ENCODE data around the gene KRTAP3-3.

KRTAP3-3 gene

DNA sequence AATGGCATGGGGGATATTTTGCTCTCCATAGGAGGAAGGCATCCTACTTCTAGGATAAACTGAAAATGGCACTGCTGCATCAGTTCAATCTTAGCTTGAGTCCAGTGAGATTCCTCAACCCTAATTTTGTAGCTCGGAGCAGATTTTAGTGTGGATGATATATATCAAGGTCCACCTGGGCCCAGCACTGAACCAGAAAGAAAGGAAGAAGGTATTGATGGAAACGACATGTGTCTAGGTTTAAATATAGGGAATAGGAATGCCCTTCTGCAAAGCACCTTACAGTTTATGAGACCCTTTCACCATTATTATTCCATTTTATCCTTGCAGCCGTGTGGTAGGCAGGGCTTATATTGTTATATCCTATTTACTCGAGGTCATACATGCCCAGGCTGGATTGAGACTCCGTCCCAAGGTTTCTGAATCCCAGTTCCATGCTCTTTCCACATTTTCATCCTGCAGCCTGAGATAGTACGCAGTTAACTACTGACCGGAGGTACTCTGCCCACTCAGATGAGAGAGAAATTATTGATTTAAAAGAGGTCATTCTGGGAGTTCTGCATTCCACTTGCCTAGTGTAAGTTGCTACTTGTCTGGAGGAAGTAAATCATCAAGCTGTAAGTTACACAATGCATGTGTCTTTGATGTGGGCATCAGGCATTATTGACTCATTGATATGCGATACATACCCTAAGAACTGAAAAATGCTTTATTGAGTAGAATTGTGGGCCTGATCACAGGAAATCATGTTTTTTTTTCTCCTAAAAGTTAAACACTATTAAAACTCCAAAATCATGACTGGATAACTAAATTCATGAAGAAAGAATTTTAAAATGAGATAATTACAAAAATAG is 37.3 kb downstream of the KRTAP3-3 start:
- DNase-seq = no peak

DNA sequence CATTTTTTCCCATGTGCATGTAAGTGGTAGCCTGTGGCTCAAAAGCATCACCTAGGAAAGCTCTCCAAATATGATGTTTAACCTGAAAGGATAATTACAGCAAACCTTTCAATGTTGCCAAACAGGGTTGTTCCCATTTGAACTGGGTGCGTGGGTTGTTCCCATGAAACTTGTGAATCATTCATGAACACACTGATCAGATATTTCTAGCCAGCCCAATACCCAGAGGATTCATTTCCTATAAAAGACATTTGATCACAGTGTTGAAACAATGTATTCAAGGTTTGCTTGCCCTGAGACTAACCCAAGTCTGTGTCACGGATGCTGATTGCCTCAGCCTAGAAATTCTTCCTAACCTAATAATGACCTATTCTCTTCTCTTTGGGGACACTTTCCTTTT is 40.1 kb downstream of the KRTAP3-3 start:
- no peak for DNase-seq

DNA sequence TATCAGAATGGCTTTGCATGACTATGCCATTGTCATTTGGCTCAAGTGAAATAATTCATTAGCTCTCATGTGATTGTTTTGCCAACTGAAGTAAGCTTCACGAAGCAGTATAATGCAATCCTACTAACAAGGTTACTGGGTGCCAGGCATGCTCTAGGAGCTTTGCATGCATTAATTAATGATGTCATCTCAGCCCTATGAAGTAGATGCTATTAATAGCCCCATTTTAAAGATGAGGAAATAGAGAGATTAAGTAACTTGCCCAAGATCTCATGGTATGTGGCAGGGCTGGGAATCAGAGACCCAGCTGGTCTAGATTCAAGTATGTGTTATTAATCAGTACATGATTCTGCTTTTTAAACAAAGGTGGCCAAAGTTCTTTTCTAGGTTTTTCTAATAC is 41.3 kb downstream of the KRTAP3-3 start:
- DNase-seq = no peak

DNA sequence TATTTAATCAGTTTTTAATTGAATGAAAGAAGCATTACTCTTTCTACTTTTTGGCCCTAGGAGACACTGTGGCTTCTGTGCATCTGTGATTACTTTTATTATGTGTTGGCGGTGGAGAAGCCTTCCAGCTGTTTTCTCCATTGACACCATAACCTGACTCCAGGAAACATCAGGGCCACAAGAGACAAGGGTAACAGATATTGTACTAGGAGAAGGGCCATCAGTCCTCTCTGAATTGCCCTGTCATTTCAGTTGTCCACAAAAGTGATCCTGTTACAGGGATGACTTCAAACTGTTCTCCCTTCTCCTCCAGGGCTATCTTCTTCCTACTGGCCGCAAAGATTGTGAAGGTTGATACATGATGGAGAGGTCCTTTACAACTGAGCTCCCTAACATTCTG is 41.8 kb downstream of the KRTAP3-3 start:
- DNase-seq = no peak

DNA sequence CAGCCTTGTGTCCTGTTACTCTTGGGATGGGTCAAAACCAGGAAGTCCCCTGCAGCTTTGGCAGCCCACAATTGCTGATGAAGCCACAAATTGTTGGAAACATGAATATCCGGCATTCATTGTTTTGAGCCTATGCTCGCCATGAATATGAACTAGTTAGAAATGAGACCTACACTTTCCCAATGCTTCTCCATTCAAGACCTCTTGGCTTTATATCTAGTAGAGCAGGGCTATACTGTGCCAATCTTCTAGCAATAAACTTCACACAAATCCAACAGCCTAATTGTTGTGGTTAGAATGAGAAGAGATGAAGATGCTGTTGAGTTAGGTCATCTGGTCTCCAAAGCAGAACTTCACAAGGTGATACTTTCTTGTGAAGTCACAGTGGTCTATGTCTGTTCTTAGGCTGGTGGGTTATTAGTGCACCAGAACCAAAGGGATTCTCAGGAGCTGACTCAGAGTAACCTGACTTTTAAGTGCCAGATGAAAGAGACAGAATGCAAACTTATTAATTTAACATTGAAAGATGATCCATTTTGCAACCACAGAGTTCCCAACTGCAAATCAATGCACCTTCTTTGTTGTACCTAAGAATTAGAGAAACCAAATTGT is 42.8 kb downstream of the KRTAP3-3 start:
- no peak for DNase-seq

DNA sequence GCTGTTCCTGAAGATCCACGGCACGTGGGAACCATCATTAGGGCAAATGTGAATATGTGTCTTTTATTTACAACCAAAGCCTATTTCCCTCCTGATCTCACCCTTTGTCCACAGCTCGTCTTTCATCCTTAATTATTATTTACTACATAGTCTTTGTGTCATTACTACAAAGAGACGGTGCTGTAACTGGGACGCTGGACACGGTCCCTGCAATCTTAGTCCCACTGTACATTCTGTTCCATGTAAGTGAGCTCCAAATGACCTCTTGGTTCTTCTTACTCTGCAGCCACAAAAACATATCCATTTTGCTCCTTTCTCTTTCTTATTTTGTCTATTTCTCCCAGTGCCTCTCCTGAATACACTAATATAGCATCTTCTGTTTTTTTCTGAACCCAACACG is 43.8 kb downstream of the KRTAP3-3 start:
- DNase-seq = no peak

DNA sequence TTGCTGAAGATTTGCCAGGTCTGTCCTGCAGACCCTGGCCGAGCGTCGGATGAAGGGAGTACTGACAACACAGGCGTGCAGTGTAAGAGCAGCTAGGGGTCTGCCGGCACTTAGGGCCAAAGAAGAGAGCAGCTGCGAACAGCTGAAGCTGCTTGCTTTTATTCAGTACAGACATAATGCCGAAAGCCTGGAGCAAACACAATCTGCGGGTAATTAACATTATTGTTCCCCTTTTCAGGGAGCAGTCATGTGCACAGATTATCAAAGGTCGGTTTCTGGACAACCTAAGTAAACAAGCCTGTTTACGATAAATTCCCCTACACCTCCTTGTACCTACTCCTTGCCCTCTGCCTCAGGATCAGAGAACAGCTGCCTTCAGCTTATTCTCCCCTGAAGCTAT is 44.5 kb downstream of the KRTAP3-3 start:
- DNase-seq = no peak

DNA sequence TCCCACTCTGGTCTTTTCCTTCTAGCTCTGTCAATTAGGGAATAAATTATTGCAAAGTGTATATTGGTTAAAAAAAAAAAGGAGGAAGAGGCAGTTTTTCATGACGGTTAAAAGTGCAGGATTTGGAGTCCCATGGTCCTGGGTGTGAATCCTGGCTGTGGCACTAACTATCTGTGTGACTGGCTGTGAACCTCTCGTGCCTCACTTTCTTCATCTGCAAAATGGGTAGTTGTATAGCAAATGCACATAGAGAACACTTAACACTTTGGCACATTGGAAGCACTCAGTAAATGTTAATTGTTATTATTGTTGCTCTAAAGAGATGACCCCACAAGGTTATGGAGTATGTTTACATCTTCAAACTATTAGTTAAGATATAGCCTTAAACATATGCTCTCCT is 46.0 kb downstream of the KRTAP3-3 start:
- DNase-seq = no peak

DNA sequence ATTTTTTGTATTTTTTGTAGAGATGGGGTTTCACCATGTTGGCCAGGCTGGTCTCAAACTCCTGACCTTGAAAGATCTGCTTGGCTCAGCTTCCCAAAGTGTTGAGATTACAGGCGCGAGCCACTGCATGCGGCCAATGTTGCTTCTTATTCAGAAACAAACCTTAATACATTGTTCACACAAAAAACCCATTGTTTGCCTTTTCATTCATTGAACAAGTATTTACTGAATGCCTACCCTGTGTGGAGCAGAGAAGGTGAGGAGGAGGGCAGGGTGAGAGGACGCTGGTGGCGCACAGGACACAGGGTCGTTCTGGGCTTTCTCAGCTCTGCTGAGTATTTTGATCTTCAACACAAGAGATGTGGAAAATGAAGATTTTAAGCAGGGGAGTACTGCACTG is 48.5 kb downstream of the KRTAP3-3 start:
- no peak for DNase-seq

DNA sequence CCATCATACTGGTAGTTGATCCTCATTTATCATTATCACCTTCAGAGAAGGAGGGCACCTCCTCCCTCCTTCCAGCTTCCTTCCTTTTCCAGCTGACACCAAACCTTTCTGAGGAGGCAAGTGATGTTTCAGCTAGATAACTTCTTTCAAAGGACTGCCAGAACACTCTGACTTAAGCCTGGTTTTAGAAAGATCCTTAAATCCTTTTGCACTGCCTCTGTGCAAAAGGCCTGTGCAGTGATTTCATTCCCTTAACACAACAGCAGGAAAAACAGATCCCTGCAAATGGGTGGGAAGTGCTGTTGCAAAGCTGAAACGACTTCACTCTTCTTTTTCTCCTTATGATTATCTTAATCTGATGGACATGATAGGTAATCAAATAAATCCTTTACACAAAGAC is 49.4 kb downstream of the KRTAP3-3 start:
- DNase-seq = no peak
